DOHH2 (cell line): ENCODE results near the gene IHH.

Experiments
- H3F3A ChIP-seq: fragments of 200-600 bp; sonication (generic), shearing (Covaris generic); 2 replicates; pipeline ENCODE4 v1.6.0; 2016; ENCODE audit warnings: antibody characterized with exemption, mild to moderate bottlenecking; ENCODE audit not compliant: control insufficient read depth, insufficient read depth
- H3K27ac ChIP-seq: fragments of 200-600 bp; sonication (generic); 2 replicates; pipeline ENCODE4 v1.5.1; 2014; ENCODE audit warnings: low read depth, mild to moderate bottlenecking, low read length, moderate library complexity
- H3K27me3 ChIP-seq: fragments of 200-600 bp; sonication (generic); 2 replicates; pipeline ENCODE4 v1.6.1; 2014; ENCODE audit warnings: mild to moderate bottlenecking, low read length, mixed read lengths; ENCODE audit not compliant: control insufficient read depth
- H3K36me3 ChIP-seq: fragments of 200-600 bp; sonication (generic); 2 replicates; pipeline ENCODE4 v1.6.1; 2014; ENCODE audit warnings: mild to moderate bottlenecking, low read length, moderate library complexity, mixed read lengths; ENCODE audit not compliant: control insufficient read depth
- H3K4me1 ChIP-seq: fragments of 200-600 bp; sonication (generic); 2 replicates; pipeline ENCODE4 v1.6.1; 2014; ENCODE audit warnings: mild to moderate bottlenecking, low read length, mixed read lengths; ENCODE audit not compliant: control insufficient read depth
- H3K4me2 ChIP-seq: fragments of 200-600 bp; sonication (generic); 2 replicates; pipeline ENCODE4 v1.6.0; 2014; ENCODE audit warnings: mild to moderate bottlenecking, low read length, moderate library complexity
- H3K4me3 ChIP-seq: fragments of 200-600 bp; sonication (generic); 2 replicates; pipeline ENCODE4 v1.5.1; 2014; ENCODE audit warnings: mild to moderate bottlenecking, low read length, mixed read lengths
- H3K79me2 ChIP-seq: fragments of 200-600 bp; sonication (generic); 2 replicates; pipeline ENCODE4 v1.6.1; 2014; ENCODE audit warnings: mild to moderate bottlenecking, low read length, mixed read lengths; ENCODE audit not compliant: control insufficient read depth
- H3K9me2 ChIP-seq: fragments of 200-600 bp; sonication (generic); replicated peaks from 2 replicates; pipeline ENCODE4 v1.6.1; 2014; ENCODE audit warnings: mild to moderate bottlenecking, low read length, mixed read lengths; ENCODE audit not compliant: control insufficient read depth
- H3K9me3 ChIP-seq: fragments of 200-600 bp; sonication (generic); 2 replicates; pipeline ENCODE4 v1.6.1; 2014; ENCODE audit warnings: antibody characterized with exemption, low read length, mixed read lengths; ENCODE audit not compliant: control insufficient read depth, insufficient read depth
- H4K20me1 ChIP-seq: fragments of 200-600 bp; sonication (generic); 2 replicates; pipeline ENCODE4 v1.6.0; 2014; ENCODE audit warnings: low read depth, mild to moderate bottlenecking, antibody characterized with exemption, low read length, moderate library complexity; ENCODE audit not compliant: control insufficient read depth, insufficient read depth
- EZH2phosphoT487 ChIP-seq: fragments of 200-600 bp; sonication (generic); IDR thresholded peaks from 2 replicates; pipeline ENCODE4 v1.6.1; 2017; ENCODE audit warnings: borderline replicate concordance, mild to moderate bottlenecking, antibody characterized with exemption, low read length, moderate library complexity, mixed read lengths
- TF ChIP-seq, protein P1 (sequence below): fragments of 200-600 bp; sonication (generic); IDR thresholded peaks from one replicate; pipeline ENCODE4 v1.5.1; 2014; ENCODE audit warnings: antibody characterized with exemption, mild to moderate bottlenecking, low read depth, low read length; ENCODE audit not compliant: poor library complexity, severe bottlenecking

The IHH gene

DNA sequence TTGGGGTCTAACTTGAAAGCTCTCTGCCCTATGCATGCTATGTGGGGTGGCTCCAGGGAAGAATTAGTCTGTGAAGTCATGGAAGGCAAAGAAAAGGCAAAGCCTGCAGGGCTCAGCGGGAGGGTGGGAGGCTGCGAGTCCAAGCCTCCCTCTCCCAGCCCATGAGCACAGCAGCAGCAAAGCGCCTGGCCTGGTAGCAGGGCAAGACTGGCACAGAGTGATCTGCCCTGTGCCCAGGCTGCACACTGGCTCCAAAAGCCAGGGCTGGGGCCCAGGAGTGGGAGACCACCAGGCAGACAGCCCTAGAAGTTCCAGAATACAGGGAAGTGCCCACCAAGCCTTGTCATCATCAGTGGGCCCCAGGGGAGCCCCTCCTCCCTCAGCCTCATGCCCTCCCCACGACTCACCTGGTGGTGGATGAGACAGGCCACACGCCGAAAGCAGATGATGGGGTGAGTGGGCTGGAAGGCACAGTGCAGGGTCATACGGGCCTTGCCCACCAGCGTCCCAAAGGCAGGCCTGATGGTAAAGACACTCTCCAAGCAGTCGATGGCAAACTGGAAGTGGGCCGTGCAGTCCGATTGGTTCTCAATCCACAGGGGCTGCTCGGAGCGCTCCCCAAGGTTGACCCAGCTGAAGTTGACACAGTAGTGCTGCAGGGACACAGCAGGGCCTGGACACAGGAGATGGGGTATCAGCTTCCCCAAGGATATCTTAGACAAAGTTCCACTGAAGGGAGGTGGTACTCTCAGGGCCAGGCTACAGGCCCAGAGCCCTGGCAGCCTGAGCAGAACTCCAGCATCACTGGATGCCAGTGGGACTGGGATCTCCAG, 31.5 kb downstream of the IHH start:
- Histone ChIP-seq H3K36me3 (no peaks in the 10 kb centered on the region), H3K27ac (no peak overlapping the region), H4K20me1 (no peaks in the 10 kb centered on the region), H3K9me2 (no peaks in the 10 kb centered on the region), H3K4me3 (no peak overlapping the region), H3K4me1 (no peaks in the 10 kb centered on the region), H3K27me3 (peaks cover 2% of the 10 kb centered on the region; the same call in 1 of the 2 replicates), H3K79me2 (no peaks in the 10 kb centered on the region), H3K4me2 (no peak overlapping the region), H3F3A (no peaks in the 10 kb centered on the region), H3K9me3 (no peaks in the 10 kb centered on the region)
- TF ChIP-seq, protein P1, sequence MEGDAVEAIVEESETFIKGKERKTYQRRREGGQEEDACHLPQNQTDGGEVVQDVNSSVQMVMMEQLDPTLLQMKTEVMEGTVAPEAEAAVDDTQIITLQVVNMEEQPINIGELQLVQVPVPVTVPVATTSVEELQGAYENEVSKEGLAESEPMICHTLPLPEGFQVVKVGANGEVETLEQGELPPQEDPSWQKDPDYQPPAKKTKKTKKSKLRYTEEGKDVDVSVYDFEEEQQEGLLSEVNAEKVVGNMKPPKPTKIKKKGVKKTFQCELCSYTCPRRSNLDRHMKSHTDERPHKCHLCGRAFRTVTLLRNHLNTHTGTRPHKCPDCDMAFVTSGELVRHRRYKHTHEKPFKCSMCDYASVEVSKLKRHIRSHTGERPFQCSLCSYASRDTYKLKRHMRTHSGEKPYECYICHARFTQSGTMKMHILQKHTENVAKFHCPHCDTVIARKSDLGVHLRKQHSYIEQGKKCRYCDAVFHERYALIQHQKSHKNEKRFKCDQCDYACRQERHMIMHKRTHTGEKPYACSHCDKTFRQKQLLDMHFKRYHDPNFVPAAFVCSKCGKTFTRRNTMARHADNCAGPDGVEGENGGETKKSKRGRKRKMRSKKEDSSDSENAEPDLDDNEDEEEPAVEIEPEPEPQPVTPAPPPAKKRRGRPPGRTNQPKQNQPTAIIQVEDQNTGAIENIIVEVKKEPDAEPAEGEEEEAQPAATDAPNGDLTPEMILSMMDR: peak; percentile 93
- no peak for TF ChIP-seq EZH2phosphoT487

DNA sequence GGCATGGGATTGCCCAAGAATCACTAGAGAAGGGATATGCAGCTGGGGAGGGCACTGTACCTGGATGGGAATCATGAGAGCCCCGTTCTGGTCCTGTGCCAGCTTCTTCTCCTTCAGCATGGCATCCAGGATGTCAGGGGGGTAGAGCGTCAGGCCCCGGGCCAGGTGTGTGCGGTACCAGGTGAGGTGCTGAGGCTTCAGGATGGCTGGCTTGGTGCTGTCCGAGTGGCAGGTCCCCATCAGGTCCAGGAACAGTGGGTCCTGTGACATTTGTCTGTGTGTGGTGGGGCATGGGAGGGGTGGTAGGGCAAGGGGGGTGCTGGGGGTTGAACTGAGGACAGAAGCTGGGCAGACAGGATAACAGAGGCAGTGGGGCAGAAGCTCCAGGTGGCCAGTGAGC, 32.6 kb downstream of the IHH start:
- no peaks in the 10 kb centered on the region for H3K36me3 ChIP-seq
- H3K27ac ChIP-seq: no peak overlapping the region
- no peaks in the 10 kb centered on the region for H3F3A ChIP-seq
- TF ChIP-seq, protein P1: no peak
- no peak for TF ChIP-seq EZH2phosphoT487
- H3K4me1 ChIP-seq: no peaks in the 10 kb centered on the region
- no peaks in the 10 kb centered on the region; the same call in 1 of the 2 replicates for H3K27me3 ChIP-seq
- no peak overlapping the region for H3K4me2 ChIP-seq
- H3K9me2 ChIP-seq: no peaks in the 10 kb centered on the region
- H3K79me2 ChIP-seq: no peaks in the 10 kb centered on the region
- H4K20me1 ChIP-seq: no peaks in the 10 kb centered on the region
- H3K9me3 ChIP-seq: no peaks in the 10 kb centered on the region
- H3K4me3 ChIP-seq: no peak overlapping the region

GRCh38 chr2:219027511-219028055, 33.1 kb downstream of the IHH start:
- H3K79me2 ChIP-seq: no peaks in the 10 kb centered on the region
- H3K9me2 ChIP-seq: no peaks in the 10 kb centered on the region
- H3K4me1 ChIP-seq: no peaks in the 10 kb centered on the region
- H4K20me1 ChIP-seq: no peaks in the 10 kb centered on the region
- H3K27me3 ChIP-seq: peaks cover 2% of the 10 kb centered on the region; the same call in 1 of the 2 replicates
- H3K4me3 ChIP-seq: no peak overlapping the region
- no peak overlapping the region for H3K27ac ChIP-seq
- no peak overlapping the region for H3K4me2 ChIP-seq
- no peaks in the 10 kb centered on the region for H3F3A ChIP-seq
- H3K36me3 ChIP-seq: no peaks in the 10 kb centered on the region
- TF ChIP-seq, protein P1: no peak
- no peak for TF ChIP-seq EZH2phosphoT487
- H3K9me3 ChIP-seq: no peaks in the 10 kb centered on the region
